Astrocyte (in vitro differentiated cells and primary cell): Measurements from ENCODE around the gene ATXN1. TPM values are rescaled to one million over a fixed set of nuclear protein-coding genes. Genes with fewer than 3 reads are reported as not detected.

Source experiments
- DNase-seq: peaks from one replicate; pipeline ENCODE4 v3.0.0-alpha.2; 2010; ENCODE audit warnings: low read depth
- FAIRE-seq: peaks from 2 replicates; lab custom pipeline; 2011; peaks lifted over from hg19 to GRCh38; lab: Jason Lieb, UNC
- H2AFZ ChIP-seq: 2 replicates; pipeline ENCODE4 v1.6.0; 2012; ENCODE audit warnings: low read depth, low read length, inconsistent platforms
- H3K27ac ChIP-seq: 2 replicates; pipeline ENCODE4 v1.5.1; 2011; ENCODE audit warnings: low read depth, low read length, inconsistent platforms
- H3K27me3 ChIP-seq: 2 replicates; pipeline ENCODE4 v1.6.0; 2011; ENCODE audit warnings: low read length, inconsistent platforms; ENCODE audit not compliant: insufficient read depth
- H3K36me3 ChIP-seq: 2 replicates; pipeline ENCODE4 v1.5.1; 2011; ENCODE audit warnings: low read length, inconsistent platforms; ENCODE audit not compliant: insufficient read depth
- H3K4me1 ChIP-seq: 2 replicates; pipeline ENCODE4 v1.5.1; 2011; ENCODE audit warnings: low read length, inconsistent platforms; ENCODE audit not compliant: insufficient read depth
- H3K4me2 ChIP-seq: 2 replicates; pipeline ENCODE4 v1.6.0; 2012; ENCODE audit warnings: low read length, inconsistent platforms
- H3K4me3 ChIP-seq: 2 replicates; pipeline ENCODE4 v1.5.1; 2011; ENCODE audit warnings: low read depth, mild to moderate bottlenecking, low read length, inconsistent platforms; ENCODE audit not compliant: insufficient read depth
- H3K79me2 ChIP-seq: 2 replicates; pipeline ENCODE4 v1.6.0; 2012; ENCODE audit warnings: mild to moderate bottlenecking, low read length, inconsistent platforms; ENCODE audit not compliant: insufficient read depth
- H3K9ac ChIP-seq: 2 replicates; pipeline ENCODE4 v1.6.0; 2012; ENCODE audit warnings: mild to moderate bottlenecking, low read length, inconsistent platforms
- H3K9me3 ChIP-seq: 2 replicates; pipeline ENCODE4 v1.5.1; 2012; ENCODE audit warnings: low read depth, mild to moderate bottlenecking, low read length, inconsistent platforms; ENCODE audit not compliant: insufficient read depth
- H4K20me1 ChIP-seq: 2 replicates; pipeline ENCODE4 v1.6.0; 2012; ENCODE audit warnings: low read length, inconsistent platforms; ENCODE audit not compliant: insufficient read depth
- H3K27ac Mint-ChIP-seq: one replicate; pipeline ENCODE4 v1.8.0; 2021; ENCODE audit warnings: mild to moderate bottlenecking, mixed read lengths; ENCODE audit not compliant: unreplicated experiment
- H3K27me3 Mint-ChIP-seq: one replicate; pipeline ENCODE4 v1.8.0; 2021; ENCODE audit warnings: low read depth, mixed read lengths; ENCODE audit not compliant: unreplicated experiment
- H3K36me3 Mint-ChIP-seq: one replicate; pipeline ENCODE4 v1.8.0; 2021; ENCODE audit warnings: low read depth, mixed read lengths; ENCODE audit not compliant: unreplicated experiment
- H3K4me1 Mint-ChIP-seq: one replicate; pipeline ENCODE4 v1.8.0; 2021; ENCODE audit warnings: low read depth, mixed read lengths; ENCODE audit not compliant: unreplicated experiment
- H3K4me3 Mint-ChIP-seq: one replicate; pipeline ENCODE4 v1.8.0; 2021; ENCODE audit warnings: mild to moderate bottlenecking, moderate library complexity, mixed read lengths; ENCODE audit not compliant: unreplicated experiment
- H3K9me3 Mint-ChIP-seq: one replicate; pipeline ENCODE4 v1.8.0; 2021; ENCODE audit warnings: mild to moderate bottlenecking, mixed read lengths; ENCODE audit not compliant: unreplicated experiment
- EZH2 ChIP-seq: IDR thresholded peaks from 2 replicates; pipeline ENCODE4 v1.6.1; 2012; ENCODE audit warnings: mild to moderate bottlenecking, low read length, inconsistent platforms; ENCODE audit not compliant: insufficient read depth
- total RNA-seq: library from RNA; stranded (reverse); gene quantifications from 2 replicates; pipeline ENCODE4 v1.2.1, GENCODE V29; 2021
- TF ChIP-seq, protein P1 (sequence below): IDR thresholded peaks from 2 replicates; pipeline ENCODE4 v1.5.1; 2011; ENCODE audit warnings: low read depth, mild to moderate bottlenecking, inconsistent platforms, low read length, moderate library complexity; ENCODE audit not compliant: insufficient read depth

ATXN1 gene
- total RNA-seq, 1 donor from 2014 or later = 70.9 TPM

DNA sequence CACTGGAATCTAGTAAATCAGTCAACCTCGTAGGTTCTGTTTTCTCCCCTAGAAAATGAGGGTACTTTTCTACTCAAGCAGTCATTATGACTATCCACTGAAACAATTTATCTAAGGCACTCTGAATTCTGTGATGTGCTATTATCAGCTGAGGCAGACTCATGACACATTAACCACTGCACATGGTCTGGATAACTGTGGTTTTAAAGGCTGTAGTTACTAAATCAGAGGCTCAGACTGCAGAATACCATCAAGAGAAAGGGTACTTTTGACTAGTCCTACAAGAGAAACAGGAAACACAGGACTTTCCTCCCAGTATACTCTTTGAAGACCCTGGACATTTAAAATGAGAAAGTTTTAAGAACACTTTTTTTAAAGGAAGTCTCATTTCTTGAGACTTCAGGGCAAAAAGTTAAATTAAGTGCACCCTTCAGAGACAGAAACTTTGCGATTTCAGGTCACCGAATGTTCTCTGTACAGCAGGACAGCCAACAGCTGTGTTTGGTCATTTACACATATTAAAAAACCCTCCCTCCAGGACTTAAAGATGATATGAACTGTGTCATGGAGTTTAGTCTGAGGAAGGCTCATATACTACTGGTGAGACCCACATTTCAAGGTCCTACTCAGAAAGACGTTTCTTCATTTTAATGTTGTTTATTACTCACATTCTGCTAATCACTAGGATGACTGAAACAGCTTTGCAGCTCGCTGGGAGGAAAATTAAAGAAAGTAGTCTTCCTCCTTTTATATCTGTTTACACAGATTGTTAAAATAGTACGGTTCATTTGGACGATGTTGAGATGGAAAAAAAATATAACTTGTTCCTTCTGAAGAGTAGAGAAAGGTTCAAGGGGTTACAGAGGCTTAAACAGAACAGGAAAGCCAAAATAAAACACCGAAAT, 19.9 kb downstream of the ATXN1 start:
- Histone ChIP-seq H4K20me1 (no peaks in the 10 kb centered on the region), H3K9me3 (no peaks in the 10 kb centered on the region), H3K4me2 (peak overlapping the region; percentile 76), H2AFZ (no peak overlapping the region), H3K36me3 (no peaks in the 10 kb centered on the region), H3K27me3 (no peaks in the 10 kb centered on the region), H3K27ac (peak overlapping the region; percentile 96), H3K79me2 (peaks cover 79% of the 10 kb centered on the region), H3K9ac (peak overlapping the region; percentile 80), H3K4me1 (peaks cover 60% of the 10 kb centered on the region), H3K4me3 (peak overlapping the region; percentile 22)
- Mint-ChIP-seq H3K4me1 (peaks cover 92% of the 10 kb centered on the region), H3K9me3 (no peaks in the 10 kb centered on the region), H3K4me3 (peak overlapping the region; percentile 58), H3K36me3 (peaks cover 27% of the 10 kb centered on the region), H3K27ac (peak overlapping the region; percentile 93), H3K27me3 (no peaks in the 10 kb centered on the region)
- FAIRE-seq = peak; percentile 94
- peak; percentile 100 for DNase-seq
- no peak for TF ChIP-seq EZH2
- TF ChIP-seq, protein P1, sequence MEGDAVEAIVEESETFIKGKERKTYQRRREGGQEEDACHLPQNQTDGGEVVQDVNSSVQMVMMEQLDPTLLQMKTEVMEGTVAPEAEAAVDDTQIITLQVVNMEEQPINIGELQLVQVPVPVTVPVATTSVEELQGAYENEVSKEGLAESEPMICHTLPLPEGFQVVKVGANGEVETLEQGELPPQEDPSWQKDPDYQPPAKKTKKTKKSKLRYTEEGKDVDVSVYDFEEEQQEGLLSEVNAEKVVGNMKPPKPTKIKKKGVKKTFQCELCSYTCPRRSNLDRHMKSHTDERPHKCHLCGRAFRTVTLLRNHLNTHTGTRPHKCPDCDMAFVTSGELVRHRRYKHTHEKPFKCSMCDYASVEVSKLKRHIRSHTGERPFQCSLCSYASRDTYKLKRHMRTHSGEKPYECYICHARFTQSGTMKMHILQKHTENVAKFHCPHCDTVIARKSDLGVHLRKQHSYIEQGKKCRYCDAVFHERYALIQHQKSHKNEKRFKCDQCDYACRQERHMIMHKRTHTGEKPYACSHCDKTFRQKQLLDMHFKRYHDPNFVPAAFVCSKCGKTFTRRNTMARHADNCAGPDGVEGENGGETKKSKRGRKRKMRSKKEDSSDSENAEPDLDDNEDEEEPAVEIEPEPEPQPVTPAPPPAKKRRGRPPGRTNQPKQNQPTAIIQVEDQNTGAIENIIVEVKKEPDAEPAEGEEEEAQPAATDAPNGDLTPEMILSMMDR = no peak

DNA sequence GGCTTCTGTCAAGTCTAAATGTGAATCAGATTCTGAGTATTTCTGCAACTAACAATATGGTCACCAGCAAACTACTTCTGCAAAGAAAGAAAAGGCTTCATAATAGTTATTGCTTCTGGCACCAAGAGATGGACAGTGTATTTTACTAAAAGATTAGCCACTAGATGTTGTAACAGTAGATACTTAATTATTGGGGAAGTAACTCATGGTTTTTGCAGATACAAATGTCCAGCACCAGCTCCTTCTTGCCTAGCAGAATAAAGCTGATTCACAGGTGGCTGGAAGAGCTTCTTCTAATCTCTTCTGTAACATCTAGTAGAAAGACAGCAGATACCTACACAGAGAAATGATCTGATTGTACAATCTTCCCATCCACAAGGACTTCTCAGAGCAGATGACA, 21.2 kb downstream of the ATXN1 start:
- H2AFZ ChIP-seq = no peak overlapping the region
- peak overlapping the region; percentile 78 for H3K9ac ChIP-seq
- H4K20me1 ChIP-seq = no peaks in the 10 kb centered on the region
- no peaks in the 10 kb centered on the region for H3K9me3 ChIP-seq
- Mint-ChIP-seq H3K9me3 (no peaks in the 10 kb centered on the region), H3K4me1 (peaks cover 88% of the 10 kb centered on the region), H3K36me3 (peaks cover 27% of the 10 kb centered on the region), H3K27me3 (no peaks in the 10 kb centered on the region), H3K4me3 (peak overlapping the region; percentile 55), H3K27ac (peak overlapping the region; percentile 93)
- H3K4me2 ChIP-seq = peak overlapping the region; percentile 48
- peaks cover 79% of the 10 kb centered on the region for H3K79me2 ChIP-seq
- H3K27ac ChIP-seq = peak overlapping the region; percentile 96
- H3K4me1 ChIP-seq = peaks cover 60% of the 10 kb centered on the region
- H3K36me3 ChIP-seq = peaks cover 3% of the 10 kb centered on the region
- no peak overlapping the region for H3K4me3 ChIP-seq
- FAIRE-seq (no peak), DNase-seq (no peak)
- H3K27me3 ChIP-seq = no peaks in the 10 kb centered on the region
- no peak for TF ChIP-seq EZH2
- TF ChIP-seq, protein P1 = no peak
